Non-pigmented ciliary epithelial cell (primary cell): ENCODE data around the gene ATRAID.

Experiments used
- DNase-seq: peaks from one replicate; pipeline ENCODE4 v3.0.0-alpha.2; 2010; ENCODE audit warnings: low read depth

ATRAID gene

DNA sequence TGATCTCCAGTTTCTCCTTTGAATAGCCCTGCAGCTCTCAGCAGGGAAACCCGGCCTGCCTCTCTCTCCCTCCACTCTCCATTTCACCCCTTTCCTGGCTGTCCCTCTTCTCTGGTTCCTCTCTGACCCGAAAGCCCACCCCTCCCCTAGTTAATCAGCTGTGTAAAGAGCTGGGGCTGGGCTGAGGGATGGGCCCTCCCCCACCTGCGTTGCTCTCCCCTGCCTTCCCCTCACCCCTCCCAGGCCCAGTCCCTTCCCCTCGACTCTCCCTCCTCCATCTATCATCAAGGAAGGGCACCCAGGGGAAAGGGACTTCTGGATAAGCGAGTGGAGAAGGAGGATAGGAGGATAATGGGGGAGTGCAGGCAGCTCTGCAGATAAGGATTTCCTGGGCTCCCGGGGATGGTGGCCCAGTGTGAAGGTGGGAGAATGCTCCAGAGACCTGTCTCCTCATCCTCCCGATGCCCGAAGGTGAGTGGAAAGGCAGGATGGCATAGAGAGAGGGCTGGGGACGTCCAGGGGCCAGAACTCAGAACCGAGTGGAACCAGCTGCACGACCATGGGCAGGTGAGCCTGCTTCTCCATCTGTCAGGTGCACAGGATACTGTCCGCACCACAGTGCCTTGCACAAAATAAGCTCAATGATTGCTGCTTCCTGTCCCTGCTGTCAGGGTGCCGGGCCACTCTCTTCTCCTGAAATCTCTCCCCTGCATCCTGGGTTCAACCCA lies 39.0 kb downstream of the ATRAID start:
- no peak for DNase-seq

- DNase-seq: no peak
Measured at GRCh38 chr2:27251766-27252165, 39.9 kb downstream of the ATRAID start.

GRCh38 chr2:27255187-27255586 lies 43.3 kb downstream of the ATRAID start:
- no peak for DNase-seq

- no peak for DNase-seq
Measured at GRCh38 chr2:27255660-27256059, 43.8 kb downstream of the ATRAID start.

- DNase-seq: no peak
Measured at GRCh38 chr2:27256855-27257454, 45.1 kb downstream of the ATRAID start.

DNA sequence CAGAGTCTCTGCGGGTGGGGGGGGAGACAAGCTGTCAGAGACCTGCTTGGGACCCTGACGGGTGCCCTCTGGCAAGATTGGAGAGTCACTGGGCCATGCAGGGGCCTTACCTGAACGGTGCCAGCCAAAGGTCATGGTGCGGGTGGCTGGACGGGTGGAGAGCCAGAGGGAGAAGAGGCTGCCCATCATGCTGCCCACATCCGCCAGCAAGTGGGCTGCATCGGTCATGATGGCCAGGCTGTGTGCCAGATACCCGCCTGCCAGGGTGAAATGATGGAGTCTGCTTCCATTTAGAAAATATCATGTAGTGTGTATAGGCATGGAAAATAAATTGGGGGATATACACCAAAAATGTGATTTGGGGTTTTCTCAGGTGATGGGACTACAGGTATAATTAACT lies 46.2 kb downstream of the ATRAID start:
- DNase-seq: no peak

- no peak for DNase-seq
Measured at GRCh38 chr2:27261241-27261925, 49.5 kb downstream of the ATRAID start.

DNA sequence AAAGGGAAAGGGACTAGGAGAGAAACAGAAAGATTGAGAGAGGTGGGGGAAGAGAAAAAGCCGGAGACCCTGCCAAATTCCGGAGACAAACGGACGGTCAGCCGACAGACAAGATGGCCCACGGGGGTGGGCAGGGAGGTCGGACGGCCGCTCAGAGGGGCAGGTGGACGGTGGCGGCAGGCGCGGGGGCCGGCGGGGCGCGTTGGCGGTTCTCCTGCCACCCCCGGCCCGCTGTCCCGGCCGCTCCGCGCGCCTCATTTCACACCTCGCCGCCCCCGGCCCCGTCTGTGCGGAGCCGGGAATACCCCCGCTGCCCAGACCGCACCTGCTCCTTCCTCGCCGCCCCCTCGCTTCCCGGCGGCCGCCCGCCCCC lies 50.1 kb downstream of the ATRAID start:
- DNase-seq: no peak

- no peak for DNase-seq
Measured at GRCh38 chr2:27262379-27263286, 50.8 kb downstream of the ATRAID start, which contains the start of gene SLC30A3. Gene SLC30A3 (minus strand): TSS chr2:27263047. CDS start chr2:27262906, 141 bp downstream.

DNA sequence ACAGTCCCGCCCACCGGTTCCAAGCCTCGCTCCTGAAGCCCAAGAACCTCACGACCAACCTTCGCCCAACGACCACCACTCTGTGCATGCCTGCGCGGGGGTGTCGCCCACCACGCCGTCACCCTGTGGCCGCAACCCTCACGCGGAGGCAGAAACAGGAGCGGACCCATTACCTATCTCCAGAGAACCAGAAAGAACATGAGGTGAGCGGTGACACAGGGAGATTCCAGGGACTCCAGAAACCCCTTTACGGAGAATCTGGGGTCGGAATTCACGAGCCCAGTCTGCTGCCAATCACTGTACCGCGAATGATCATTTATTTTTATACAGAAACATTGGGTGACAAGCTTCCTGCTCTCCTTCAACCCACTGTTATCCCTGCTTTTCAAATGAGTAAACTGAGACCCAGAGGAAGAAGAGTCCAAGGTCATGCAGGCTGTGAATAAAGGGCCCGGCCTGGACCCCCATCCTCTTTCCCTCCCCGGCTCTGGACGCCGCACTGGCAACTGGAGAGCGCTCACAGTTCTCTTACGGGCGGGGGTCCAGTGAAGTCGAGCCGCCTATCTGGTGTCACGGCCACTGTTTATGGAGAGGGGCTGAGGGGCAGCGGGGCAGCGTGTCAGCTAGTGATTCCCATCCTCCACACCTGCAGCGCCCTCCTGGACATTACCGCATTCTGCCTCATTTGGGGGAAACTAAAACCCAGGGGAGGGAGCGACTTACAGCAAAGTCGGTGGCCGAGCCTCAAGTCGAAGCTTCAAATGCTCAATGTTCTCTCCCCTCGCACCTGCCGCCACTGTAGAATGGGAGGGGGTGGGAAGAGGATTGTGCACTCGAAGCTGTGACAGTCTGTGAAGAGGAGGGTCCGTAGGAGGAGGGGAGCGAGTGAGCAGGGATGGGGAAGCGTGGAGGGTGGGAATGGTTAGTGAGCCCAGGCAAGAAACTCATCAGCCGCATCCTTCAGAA lies 51.7 kb downstream of the ATRAID start:
- DNase-seq: no peak

- no peak for DNase-seq
Measured at GRCh38 chr2:27264253-27264752, 52.5 kb downstream of the ATRAID start.

- no peak for DNase-seq
Measured at GRCh38 chr2:27264753-27265535, 53.1 kb downstream of the ATRAID start.

- DNase-seq: no peak
Measured at GRCh38 chr2:27265536-27265870, 53.7 kb downstream of the ATRAID start.
